GM18505 (cell line): ENCODE results near the gene PXMP4.

Experiments used
- ATAC-seq: cut with Tn5 transposase; IDR thresholded peaks from one replicate; pipeline ENCODE4 v1.9.1; 2021; ENCODE audit not compliant: unreplicated experiment
- POLR2A ChIP-seq: IDR thresholded peaks from 4 replicates; pipeline ENCODE4 v1.6.1; 2011; ENCODE audit warnings: borderline replicate concordance; ENCODE audit not compliant: insufficient read depth, insufficient read length; ENCODE audit errors: extremely low read depth

The PXMP4 gene

DNA sequence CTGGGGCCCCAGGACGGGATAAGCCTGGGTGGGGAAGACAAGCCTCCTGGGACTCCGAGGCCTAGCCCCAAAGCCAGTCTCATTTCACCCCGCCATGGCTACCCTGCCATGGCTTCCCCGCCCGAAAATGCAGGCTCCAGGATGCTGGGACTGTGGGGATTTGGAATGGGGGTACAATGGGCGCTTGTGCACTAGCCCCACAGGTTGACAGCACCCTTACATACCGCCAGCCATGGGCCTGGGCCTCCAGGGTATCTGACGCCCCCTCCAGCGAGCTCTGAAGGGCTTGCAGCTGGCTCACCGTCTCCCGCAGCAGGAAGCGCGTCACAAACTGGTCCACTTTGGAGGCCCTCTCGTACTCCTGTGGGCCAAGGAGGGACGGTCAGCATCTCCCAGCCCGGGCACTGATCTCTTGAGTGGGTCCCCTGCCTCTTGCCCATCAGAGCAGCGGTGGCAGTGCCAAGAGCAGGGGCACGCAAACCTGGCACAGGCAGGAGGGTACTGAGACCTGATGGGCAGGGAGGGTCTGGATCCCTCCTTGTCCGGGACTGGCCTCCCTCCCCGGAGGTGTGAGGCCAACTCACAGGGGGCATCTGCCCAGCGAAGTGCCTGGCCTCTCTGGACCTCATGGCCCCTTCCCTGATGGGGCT lies 60.0 kb downstream of the PXMP4 start:
- no peak for ATAC-seq
- TF ChIP-seq POLR2A: no peak

DNA sequence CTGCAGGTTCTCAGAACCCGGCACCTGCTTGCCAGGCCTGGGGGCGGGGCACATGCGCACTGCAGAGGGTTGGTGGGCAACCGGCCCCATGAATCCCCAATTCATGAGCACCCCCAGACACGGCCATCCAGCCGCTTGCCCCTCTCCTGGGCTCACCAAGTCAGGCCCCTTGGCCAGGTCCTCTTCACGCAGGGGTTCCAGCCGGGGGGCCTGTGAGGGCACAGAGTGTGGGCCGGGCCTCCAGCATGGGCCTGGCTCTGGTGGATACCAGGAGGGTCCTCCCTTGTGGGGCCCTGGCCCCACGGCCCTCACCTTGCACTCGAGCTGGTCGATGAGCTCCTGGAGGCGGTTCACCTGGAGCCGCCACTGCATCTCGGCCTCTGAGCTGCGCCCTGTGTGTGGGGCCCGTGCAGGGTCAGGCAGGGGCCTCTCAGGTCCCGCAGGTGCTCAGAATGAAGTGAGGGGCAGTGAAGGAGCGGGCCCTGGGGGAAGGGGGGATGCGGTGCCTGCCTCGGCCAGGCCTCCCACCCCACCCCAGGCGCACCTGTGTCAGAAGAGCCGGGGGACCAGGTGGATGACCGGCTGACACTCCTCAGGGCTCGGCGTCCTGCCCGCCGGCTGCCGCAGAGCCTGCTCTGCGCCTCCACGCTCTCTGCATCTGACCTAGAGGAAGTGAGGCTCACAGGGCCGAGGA lies 60.6 kb downstream of the PXMP4 start:
- ATAC-seq: no peak
- TF ChIP-seq POLR2A: no peak

DNA sequence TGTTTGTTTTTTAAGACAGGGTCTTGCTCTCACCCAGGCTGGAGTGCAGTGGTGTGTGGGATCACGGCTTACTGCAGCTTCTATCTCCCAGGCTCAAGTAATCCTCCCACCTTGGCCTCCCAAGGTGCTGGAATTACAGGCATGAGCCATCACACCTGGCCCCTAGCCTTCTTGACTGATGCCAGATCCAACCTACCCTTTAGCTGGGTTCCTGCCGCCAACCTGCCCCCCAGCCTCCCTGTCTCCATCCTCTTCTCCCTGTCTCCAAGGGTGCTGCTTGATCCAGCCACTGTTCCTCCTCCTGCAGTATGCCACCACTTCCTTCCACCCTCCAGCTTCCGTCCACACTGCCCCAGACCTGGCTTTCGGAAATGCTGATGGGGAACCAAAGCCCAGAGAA lies 61.2 kb downstream of the PXMP4 start:
- no peak for TF ChIP-seq POLR2A
- no peak for ATAC-seq

DNA sequence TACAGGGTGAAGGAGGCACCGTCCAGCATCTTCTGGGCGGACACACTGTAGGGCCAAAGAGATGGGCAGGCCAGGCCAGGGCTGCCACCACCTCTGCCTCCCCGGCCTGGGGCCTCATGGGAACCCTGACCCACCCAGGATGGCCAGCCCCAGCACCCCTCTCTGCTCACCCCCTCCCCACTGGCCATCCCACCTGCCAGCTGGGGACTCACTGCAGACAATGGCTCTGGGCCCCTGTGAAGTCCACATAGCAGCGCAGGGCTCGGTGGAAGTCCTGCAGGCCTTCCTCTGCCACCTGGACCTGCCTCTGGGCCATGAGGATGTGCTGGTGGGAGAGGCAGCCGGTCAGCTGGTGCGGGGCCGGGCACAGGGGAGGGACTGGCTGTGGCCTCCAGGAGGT lies 61.6 kb downstream of the PXMP4 start:
- ATAC-seq: no peak

DNA sequence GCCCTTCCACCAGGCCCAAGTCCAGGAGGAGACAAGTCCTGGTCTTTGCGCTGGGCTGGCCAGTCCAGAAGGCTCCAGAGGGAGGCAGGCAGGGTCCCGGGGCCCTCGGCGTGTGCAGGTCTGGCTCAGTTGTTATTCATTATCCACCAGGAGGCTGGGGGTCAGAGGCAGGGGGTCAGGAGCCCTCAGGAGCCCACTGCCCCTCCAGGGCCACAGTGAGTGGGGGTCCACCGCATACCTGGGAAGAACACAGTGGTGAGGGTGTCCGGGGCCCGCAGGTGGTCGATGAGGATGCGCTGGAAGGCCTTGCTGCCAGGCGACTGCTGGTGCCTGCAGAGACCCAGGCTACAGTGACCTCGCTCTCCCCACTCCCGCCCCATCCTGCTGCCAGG lies 62.4 kb downstream of the PXMP4 start:
- TF ChIP-seq POLR2A: no peak
- ATAC-seq: no peak

More for the DNA sequence above, 61.6 kb downstream of the PXMP4 start:
- TF ChIP-seq POLR2A: no peak

DNA sequence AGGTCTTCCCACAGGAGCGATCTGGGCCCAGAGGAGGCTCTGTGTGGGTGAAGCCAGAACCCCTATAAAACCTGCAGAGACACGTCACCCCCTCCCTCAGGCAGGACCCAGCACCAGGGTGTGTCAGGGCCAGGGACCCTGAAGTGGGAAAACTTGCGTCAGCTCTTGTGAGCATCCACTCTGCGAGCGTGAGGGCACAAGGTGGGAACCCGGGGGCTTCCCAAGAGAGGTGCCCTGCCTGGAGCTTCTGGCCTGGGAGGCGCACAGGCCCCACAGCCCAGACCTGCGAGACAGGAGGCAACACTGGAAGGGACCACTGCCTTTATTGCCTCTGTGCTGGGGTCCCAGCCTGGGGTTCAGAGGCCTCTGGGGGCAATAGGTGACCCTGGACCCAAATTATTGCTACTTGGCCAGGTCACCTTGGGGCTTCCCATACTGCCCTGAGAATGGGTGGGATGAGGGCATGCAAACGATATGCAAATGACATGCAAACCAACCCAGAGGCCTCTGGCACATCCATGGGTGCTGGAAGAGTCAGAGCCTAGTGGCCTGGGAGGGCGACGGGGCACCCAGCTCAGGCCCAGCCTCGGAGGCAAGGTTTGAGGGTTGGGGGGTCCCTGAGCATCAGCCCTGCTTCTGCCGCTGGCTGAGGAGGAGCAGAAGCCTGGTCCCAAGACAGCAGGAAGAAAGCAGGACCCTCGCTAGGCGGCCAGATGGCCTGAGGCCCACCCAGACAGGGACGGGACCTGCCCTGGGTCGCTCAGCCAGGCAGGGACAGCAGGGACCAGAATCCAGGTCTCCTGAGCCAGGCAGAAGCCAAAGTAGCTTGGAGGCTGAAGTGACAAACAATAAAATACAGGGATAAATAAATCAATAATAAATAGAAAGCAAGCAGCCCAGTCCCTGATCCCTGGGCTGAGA lies 63.1 kb downstream of the PXMP4 start:
- TF ChIP-seq POLR2A: no peak
- no peak for ATAC-seq

DNA sequence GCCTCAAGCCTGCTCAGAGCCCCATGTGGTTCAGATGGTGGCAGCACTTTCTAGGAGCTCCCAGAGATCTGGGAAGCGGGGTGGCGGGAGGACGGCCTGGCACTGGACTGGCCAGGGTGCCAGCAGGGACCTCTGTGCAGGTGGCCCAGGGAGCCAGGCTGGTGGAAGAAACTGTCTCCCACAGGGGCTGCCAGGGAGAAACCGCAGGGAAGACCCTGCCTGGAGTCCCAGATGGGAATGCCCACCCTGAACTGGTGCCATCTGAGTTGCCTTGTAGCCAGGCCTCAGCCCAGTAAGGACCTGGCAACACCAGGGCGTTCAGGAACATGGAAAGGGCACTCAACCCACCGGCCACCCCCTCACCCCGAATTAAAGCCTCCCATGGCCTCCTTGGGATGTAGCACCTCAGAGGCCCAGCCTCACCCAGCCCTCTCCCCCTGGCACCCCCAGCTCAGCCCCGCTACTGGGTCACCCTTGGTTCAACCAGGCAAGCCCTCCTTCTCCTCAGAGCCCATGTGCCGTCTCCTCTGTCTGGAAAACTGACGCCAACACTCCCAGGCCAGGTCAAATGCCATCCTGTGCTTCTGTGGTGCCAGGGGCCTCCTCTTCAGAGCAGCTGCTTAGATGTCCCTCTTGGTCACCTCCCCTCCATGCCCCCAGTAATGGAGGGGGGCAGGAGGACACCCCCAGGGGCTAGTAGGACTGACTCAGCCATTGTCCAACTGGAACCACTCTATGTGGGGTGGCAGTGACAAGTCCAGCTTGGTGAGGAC lies 63.9 kb downstream of the PXMP4 start:
- no peak for ATAC-seq
- TF ChIP-seq POLR2A: no peak

DNA sequence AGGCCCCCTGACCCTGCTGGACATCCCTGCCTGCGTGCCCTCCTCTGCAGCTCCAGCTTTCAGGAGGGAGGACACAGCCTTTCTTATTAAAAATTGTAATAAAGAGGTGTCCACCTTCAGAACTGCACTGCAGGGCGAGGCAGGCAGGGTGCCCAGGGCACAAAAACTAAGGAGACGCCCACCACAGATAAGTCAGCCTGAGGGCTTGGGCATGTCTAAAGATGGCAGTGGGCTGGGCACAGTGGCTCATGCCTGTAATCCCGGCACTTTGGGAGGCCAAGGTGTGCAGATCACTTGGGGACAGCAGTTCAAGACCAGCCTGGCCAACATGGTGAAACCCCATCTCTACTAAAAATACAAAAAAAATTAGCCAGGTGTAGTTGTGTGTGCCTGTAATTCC lies 64.9 kb downstream of the PXMP4 start:
- no peak for ATAC-seq

DNA sequence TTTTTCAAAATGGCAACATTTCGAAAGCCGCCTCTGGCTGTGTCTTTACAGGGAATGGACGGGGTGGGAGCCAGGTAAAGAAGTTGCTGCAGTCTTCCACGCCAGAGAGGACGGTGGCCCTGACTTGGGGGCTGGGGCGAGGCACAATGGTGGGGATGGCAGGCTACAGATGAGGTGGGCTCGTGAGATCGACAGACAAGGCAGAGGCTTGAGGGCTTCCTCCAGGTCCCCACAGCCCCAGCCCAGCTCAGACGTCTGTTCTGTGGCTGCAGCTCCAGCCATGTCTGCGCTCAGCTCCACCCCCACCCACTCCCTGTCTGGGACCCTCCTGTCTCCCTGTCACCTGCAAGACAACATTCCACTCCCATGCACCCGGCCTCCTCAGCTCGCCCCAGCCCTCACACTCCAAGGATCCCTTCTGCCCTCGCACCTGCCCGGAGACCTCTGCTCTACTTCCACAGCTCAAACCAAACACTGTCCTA lies 65.4 kb downstream of the PXMP4 start:
- no peak for ATAC-seq
- no peak for TF ChIP-seq POLR2A

More for the DNA sequence above, 64.9 kb downstream of the PXMP4 start:
- TF ChIP-seq POLR2A: no peak

DNA sequence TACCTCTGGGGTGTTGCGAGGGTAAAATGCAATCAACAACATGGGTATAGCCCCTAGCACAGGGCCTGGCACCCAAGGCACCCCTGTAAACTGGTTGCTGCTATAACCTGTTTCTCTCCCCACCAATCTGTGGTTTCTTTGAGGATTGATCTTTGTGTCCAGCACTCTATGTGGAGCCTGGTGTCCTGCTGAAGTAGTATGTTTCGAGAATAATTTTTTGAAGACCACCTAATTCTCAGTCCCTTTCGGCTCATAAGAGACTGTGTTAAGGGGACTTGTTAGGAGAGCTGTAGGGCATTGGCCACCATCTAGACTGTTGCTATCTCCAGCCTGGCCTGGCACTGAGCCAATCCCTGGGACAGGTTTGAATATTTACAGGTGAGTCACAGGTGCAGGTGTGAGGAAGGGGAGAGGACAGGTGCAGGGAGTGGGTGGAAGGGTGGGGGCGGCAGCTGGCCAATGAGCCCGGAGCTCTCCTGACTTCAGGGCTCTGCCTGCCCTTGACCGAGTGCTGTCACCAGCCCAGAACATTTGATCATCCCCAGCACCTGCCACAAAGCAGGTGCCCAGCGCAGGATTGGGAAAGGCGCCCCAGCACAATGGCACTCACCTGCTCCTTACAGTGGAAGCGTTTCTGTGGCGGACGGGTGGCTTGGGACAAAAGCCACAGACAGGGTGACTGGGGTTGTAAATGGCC lies 66.1 kb downstream of the PXMP4 start:
- no peak for TF ChIP-seq POLR2A
- ATAC-seq: no peak

DNA sequence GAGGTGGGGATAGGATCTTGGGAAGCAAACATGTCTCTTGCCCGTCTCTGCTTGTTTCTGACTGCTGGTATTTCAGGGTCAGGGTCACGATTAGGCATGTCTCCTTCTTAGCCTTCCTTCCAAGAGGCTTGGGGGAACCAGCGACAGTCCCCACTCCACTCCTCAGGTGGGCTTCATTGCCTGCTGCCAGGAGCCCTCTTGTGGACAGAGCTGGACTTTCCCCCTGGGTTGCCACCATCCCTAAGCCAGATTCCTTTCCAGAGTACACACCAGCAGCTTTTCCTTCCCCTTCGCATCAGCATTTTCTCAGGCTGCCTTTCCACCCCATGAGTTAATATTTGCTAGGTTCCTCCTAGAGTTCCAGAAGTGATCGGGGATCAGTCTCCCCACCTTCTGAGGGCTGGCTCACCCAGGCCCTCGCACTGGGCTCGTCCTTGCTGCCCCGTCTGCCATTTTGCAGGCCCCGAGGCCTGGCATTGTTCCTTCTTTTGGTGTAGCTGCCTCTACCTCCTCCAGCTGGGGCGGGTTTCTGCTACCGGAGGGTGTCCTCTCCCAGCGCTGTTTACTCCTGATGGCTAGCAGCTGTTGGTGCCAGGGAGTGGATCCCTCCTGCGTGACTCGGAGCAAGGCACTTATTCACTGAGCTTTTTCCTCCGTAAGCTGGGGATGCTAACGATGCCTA lies 66.8 kb downstream of the PXMP4 start:
- no peak for ATAC-seq

More for the DNA sequence above, 66.8 kb downstream of the PXMP4 start:
- no peak for TF ChIP-seq POLR2A
